Measurements from ENCODE around the gene ARPC1B. TPM values are rescaled to one million over a fixed set of nuclear protein-coding genes. Genes with fewer than 3 reads are reported as not detected.
"Not testable (repeated sequence)": the region's sequence is repeated elsewhere in the genome, so short reads cannot be mapped to it uniquely, and the experiment has no call there.

The ARPC1B gene
- total RNA-seq, 3 donors from 2014 or later: 108 to 176 (median 169) TPM

GRCh38 chr7:99383791-99384370 is 9.4 kb downstream of the ARPC1B start:
- Histone ChIP-seq H3K27me3 (no peaks in the 10 kb centered on the region), H3K27ac (no peak overlapping the region), H3K36me3 (no peaks in the 10 kb centered on the region), H3K4me3 (no peak overlapping the region), H3K4me1 (peaks cover 0 to 7% of the 10 kb centered on the region in 2 donors), H3K9me3 (no peaks in the 10 kb centered on the region)
- intact Hi-C loops (cut with DNase I; ENCODE audit: low total_unique reads): no loop called here
- DNase-seq (ENCODE audit: low spot score in 2 of 2): no peak
- TF ChIP-seq CTCF (IDR thresholded peaks at IDR 0.05): no peak

GRCh38 chr7:99384523-99384922 is 10.0 kb downstream of the ARPC1B start:
- TF ChIP-seq POLR2A (IDR thresholded peaks at IDR 0.05) (no peak), POLR2AphosphoS5 (IDR thresholded peaks at IDR 0.05) (no peak), CTCF (IDR thresholded peaks at IDR 0.05) (no peak)
- intact Hi-C loops (cut with DNase I; ENCODE audit: low total_unique reads): no loop called here
- peaks cover 0 to 7% of the 10 kb centered on the region in 2 donors for H3K4me1 ChIP-seq
- H3K27me3 ChIP-seq: no peaks in the 10 kb centered on the region
- H3K27ac ChIP-seq: no peak overlapping the region
- H3K36me3 ChIP-seq: no peaks in the 10 kb centered on the region
- no peaks in the 10 kb centered on the region for H3K9me3 ChIP-seq
- no peak for DNase-seq (ENCODE audit: low spot score in 2 of 2)
- H3K4me3 ChIP-seq: no peak overlapping the region

GRCh38 chr7:99385564-99385963 is 11.0 kb downstream of the ARPC1B start:
- Histone ChIP-seq H3K4me1 (peaks cover 0 to 7% of the 10 kb centered on the region in 2 donors), H3K36me3 (no peaks in the 10 kb centered on the region), H3K27me3 (no peaks in the 10 kb centered on the region), H3K9me3 (no peaks in the 10 kb centered on the region), H3K4me3 (no peak overlapping the region), H3K27ac (no peak overlapping the region)
- no peak for TF ChIP-seq CTCF (IDR thresholded peaks at IDR 0.05)
- no peak for TF ChIP-seq POLR2AphosphoS5 (IDR thresholded peaks at IDR 0.05)
- TF ChIP-seq POLR2A (IDR thresholded peaks at IDR 0.05): no peak
- no peak for DNase-seq (ENCODE audit: low spot score in 2 of 2)
- intact Hi-C loops (cut with DNase I; ENCODE audit: low total_unique reads): no loop called here

GRCh38 chr7:99386584-99387238 is 12.2 kb downstream of the ARPC1B start:
- H3K9me3 ChIP-seq: no peaks in the 10 kb centered on the region

GRCh38 chr7:99387239-99387635 is 12.7 kb downstream of the ARPC1B start:
- intact Hi-C loops (cut with DNase I; ENCODE audit: low total_unique reads): not testable (repeated sequence)

More at GRCh38 chr7:99386584-99387238, 12.2 kb downstream of the ARPC1B start:
- Histone ChIP-seq H3K27me3 (no peaks in the 10 kb centered on the region), H3K4me1 (no peaks in the 10 kb centered on the region), H3K4me3 (no peak overlapping the region), H3K27ac (no peak overlapping the region), H3K36me3 (no peaks in the 10 kb centered on the region)
- intact Hi-C loops (cut with DNase I; ENCODE audit: low total_unique reads): no loop called here
- TF ChIP-seq CTCF (IDR thresholded peaks at IDR 0.05) (no peak), POLR2AphosphoS5 (IDR thresholded peaks at IDR 0.05) (no peak), POLR2A (IDR thresholded peaks at IDR 0.05) (no peak)
- DNase-seq (ENCODE audit: low spot score in 2 of 2): no peak

More at GRCh38 chr7:99387239-99387635, 12.7 kb downstream of the ARPC1B start:
- not testable (repeated sequence) for DNase-seq (ENCODE audit: low spot score in 2 of 2); H3K36me3 ChIP-seq; H3K9me3 ChIP-seq; H3K27ac ChIP-seq; H3K27me3 ChIP-seq; H3K4me1 ChIP-seq; H3K4me3 ChIP-seq
